Measurements from ENCODE around the gene CDH4.

CDH4 gene

DNA sequence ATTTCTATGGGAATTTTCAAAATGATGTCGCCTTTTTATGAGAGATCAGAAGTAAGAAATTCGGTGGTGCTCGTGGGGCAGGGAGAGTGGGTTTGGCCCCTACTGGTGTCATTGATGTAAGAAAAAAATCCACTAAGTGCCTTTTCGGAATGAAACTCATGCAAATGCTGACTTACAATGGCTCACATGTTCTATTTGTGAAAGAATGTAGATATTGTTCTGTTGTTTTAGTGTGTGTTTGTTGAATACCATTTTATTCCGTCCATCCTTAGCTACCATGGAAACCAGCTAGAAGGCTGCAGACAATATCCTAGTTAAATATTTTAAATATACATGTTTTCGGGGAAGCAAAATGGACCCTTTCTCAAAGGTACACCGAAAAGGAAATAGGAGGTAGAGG, 508.7 kb downstream of the CDH4 start:
- no peaks in the 10 kb centered on the region for H3K36me3 Mint-ChIP-seq (ENCODE audit: low read depth)

DNA sequence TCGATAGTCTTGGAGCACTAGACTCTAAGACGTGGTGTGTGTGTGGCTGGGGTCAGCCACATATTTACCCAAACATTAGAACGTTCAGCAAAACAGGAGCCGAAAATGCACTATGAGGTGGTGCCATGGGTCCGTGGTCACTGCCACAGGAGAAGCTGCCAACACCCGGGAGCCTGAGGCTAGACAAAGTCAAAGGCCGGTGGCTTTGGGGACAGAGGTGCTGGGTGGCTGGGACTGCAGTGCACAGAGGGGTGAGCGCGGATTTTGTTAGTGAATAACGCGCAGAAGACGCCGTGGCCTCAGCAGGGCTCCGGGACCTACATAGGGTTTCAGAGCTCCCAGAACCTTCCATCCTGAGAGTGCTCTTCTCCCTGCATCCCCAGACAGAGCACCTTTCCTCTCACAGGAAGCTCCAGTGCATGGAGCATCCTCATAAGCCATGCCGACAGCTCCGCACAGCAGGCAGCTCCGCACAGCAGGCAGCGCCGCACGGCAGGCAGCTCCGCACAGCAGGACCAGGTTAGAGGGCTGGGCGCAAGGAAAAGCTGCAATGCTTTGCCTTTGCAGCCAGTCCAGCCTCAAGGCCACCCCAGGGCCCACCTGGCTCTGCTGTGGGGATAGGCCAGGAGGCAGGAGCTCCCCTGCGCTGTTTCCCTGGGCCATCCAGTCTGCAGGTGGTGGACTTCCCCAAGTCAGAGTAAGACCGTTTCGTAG, 509.5 kb downstream of the CDH4 start:
- H3K9me3 Mint-ChIP-seq = no peaks in the 10 kb centered on the region
- no peak overlapping the region for H3K27ac Mint-ChIP-seq
- H3K36me3 Mint-ChIP-seq (ENCODE audit: low read depth) = no peaks in the 10 kb centered on the region
- no peak overlapping the region for H3K4me3 Mint-ChIP-seq
- intact Hi-C loops (cut with micrococcal nuclease) = no loop called here
- H3K4me1 Mint-ChIP-seq (ENCODE audit: low read depth) = no peaks in the 10 kb centered on the region
- H3K27me3 Mint-ChIP-seq = no peaks in the 10 kb centered on the region

More for the DNA sequence above, 508.7 kb downstream of the CDH4 start:
- H3K4me1 Mint-ChIP-seq (ENCODE audit: low read depth) = no peaks in the 10 kb centered on the region
- H3K4me3 Mint-ChIP-seq = no peak overlapping the region
- intact Hi-C loops (cut with micrococcal nuclease) = no loop called here
- no peak overlapping the region for H3K27ac Mint-ChIP-seq
- H3K27me3 Mint-ChIP-seq = no peaks in the 10 kb centered on the region
- no peaks in the 10 kb centered on the region for H3K9me3 Mint-ChIP-seq

DNA sequence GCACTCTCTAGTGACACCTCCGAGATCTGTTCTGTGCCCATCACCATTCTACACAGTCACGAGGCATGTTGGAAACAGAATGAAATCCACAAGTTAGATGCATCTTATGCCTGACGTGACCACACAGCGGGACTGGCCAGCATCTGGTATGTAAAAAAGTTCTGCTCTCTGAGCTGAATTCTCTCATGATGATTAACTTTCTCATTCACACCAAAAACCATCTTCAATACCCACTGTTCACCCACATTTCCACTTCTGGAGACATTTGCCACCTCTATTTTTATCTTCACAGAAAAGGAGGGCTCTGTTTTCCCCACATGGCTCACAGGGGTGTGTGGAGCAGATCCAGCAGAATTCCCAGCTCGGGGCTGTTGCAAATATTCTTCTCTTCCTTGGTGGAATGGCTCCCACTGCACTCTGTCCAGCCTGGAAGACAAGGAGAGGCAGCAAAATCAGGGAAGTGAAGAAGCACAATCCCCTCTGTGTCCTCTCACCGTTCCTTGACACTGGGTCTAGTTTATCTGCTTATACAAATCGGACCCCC, 510.2 kb downstream of the CDH4 start:
- Mint-ChIP-seq H3K36me3 (ENCODE audit: low read depth) (no peaks in the 10 kb centered on the region), H3K9me3 (no peaks in the 10 kb centered on the region), H3K4me3 (no peak overlapping the region), H3K27ac (no peak overlapping the region), H3K27me3 (no peaks in the 10 kb centered on the region), H3K4me1 (ENCODE audit: low read depth) (no peaks in the 10 kb centered on the region)
- intact Hi-C loops (cut with micrococcal nuclease) = no loop called here

DNA sequence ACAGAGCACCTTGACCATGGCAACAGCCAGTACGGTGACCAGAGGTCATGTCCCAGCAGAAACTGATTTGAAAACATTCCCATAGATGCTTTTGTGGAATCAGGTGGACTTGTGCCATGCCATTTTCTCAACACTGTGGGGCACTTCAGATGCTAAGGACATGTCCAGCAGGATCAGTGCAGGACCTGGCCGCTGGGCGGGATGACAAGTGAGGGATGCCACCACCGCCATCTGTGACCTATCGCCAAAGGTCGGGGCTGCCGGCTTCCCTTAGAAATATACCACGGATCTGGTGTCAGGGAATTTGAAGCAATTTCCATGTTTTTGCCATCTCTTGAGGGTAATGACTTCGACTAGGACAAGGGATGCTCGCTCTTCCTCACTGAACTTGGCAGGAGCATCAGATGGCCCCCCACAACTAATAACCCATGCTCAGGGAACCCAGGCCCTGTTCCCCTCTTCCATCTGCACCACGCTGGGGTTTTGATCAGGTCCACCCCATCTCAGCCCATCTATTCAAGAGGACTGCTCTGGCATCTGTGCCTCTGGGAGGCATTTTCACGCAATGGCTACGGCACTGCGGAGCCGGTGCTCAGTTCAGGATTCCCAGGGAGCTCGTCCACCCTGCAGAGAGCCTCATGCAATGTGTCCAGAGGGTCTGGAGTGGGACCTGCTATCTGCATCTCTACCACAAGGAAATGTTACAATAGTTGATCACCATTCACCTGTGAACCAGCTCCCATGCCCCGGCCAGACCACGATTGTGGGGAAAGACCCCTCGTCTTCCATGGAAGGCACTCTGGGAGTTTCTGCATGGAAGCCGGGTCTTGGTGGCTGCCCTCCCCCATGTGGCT, 511.1 kb downstream of the CDH4 start:
- Mint-ChIP-seq H3K4me1 (ENCODE audit: low read depth) (no peaks in the 10 kb centered on the region), H3K27me3 (no peaks in the 10 kb centered on the region), H3K27ac (no peak overlapping the region), H3K36me3 (ENCODE audit: low read depth) (no peaks in the 10 kb centered on the region), H3K9me3 (no peaks in the 10 kb centered on the region), H3K4me3 (no peak overlapping the region)
- intact Hi-C loops (cut with micrococcal nuclease) = no loop called here

DNA sequence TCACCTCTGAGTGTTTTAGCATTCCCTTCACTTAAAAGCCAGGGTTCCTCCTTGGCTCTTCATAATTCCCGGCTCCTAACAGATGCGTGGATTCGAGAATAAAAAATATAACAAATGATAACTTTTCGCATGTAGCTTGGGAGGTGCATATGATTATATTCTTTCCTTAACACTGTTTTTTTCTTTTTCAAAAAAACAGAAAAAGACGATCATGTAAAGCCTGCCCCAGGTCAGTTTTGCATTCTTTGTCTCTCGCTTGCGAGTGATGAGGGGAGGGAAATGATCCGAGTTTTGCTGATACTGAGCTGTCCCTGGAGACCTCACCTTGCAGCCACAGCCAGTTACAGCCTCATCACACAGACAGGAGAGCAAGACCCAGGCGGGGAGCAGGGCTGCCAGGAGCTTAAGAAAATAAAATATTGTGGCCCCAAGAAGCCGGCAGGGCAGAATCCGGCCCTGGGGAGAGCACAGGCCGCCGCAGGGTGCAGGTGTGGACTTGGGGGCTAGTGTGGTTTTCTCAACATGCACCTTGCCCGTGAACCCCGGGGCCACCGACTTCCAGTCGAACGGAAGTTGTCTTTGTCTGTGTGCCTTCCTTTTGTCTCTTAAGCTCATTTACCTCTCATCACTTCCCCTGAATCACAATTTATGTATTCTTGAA, 511.8 kb downstream of the CDH4 start:
- no peaks in the 10 kb centered on the region for H3K36me3 Mint-ChIP-seq (ENCODE audit: low read depth)
- H3K4me3 Mint-ChIP-seq = no peak overlapping the region
- intact Hi-C loops (cut with micrococcal nuclease) = no loop called here
- no peaks in the 10 kb centered on the region for H3K4me1 Mint-ChIP-seq (ENCODE audit: low read depth)
- no peaks in the 10 kb centered on the region for H3K27me3 Mint-ChIP-seq
- no peaks in the 10 kb centered on the region for H3K9me3 Mint-ChIP-seq
- no peak overlapping the region for H3K27ac Mint-ChIP-seq

DNA sequence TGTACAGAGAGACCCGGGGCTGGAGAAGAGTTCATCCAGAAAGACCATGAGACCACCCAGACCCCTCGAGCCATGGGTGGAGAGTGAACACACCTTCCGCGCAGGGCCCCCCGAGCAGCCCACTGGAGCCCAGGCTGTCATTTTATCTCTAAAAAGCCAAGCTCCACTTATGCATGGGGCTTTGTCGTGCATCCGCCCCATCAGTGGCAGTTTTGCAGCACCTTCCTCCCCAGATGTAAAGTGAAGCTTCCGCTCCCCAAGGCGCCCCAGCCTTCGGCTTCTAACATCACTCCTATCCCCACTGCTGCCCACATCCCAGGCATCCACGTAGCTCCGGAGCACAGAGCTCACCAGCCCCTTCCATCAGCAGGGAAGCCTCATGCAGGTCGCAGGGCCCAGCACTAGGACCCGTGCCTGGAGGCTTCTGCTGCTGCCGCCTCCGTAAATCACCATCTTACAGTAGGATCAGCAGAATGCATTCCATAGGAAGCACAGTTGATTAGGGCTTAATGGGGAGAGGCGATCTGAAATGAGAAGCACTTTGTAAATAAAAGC, 512.5 kb downstream of the CDH4 start:
- H3K36me3 Mint-ChIP-seq (ENCODE audit: low read depth) = no peaks in the 10 kb centered on the region
- intact Hi-C loops (cut with micrococcal nuclease) = no loop called here
- H3K4me1 Mint-ChIP-seq (ENCODE audit: low read depth) = no peaks in the 10 kb centered on the region
- H3K4me3 Mint-ChIP-seq = no peak overlapping the region
- no peak overlapping the region for H3K27ac Mint-ChIP-seq
- no peaks in the 10 kb centered on the region for H3K9me3 Mint-ChIP-seq
- H3K27me3 Mint-ChIP-seq = no peaks in the 10 kb centered on the region

DNA sequence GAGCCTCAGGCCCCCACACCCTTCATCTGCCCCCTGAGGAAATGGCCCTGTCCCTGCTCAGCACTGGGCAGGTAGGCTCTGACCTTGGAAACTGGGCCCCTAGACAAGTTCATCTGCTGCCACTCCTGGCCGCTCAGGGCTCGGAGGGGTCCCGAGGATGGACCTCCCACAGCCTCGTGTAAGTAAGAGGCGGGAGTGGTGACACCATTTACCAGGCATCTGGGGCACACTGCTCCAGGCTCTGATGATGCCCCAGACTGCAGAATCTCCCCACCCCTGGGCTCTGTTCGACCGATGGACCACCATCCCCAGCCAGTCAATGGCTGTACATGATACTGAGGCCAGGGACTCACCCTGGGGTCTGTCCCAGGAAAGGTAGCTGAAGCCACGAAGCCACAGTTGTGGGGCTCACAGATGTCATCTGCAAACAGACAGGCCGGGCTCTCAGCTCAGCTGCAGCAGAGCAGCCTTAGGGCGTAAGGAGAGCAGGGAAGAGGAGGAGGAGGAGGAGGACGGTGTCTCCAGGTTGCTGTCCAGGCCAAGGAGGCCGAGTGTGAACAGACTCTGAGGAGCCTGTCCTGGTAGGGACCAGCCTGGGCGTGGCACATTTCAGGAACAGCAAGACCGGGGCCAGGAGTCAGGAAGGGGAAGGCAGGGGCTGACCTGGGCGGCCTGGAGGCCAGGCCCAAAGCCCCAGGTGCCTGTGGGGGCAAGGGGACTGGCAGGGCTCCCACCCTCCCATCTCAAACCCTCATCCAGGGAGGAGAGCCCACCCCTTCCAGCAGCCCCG, 513.2 kb downstream of the CDH4 start:
- intact Hi-C loops (cut with micrococcal nuclease) = no loop called here
- H3K27ac Mint-ChIP-seq = no peak overlapping the region
- H3K27me3 Mint-ChIP-seq = no peaks in the 10 kb centered on the region
- no peaks in the 10 kb centered on the region for H3K36me3 Mint-ChIP-seq (ENCODE audit: low read depth)
- no peaks in the 10 kb centered on the region for H3K4me1 Mint-ChIP-seq (ENCODE audit: low read depth)
- H3K4me3 Mint-ChIP-seq = no peak overlapping the region
- no peaks in the 10 kb centered on the region for H3K9me3 Mint-ChIP-seq

DNA sequence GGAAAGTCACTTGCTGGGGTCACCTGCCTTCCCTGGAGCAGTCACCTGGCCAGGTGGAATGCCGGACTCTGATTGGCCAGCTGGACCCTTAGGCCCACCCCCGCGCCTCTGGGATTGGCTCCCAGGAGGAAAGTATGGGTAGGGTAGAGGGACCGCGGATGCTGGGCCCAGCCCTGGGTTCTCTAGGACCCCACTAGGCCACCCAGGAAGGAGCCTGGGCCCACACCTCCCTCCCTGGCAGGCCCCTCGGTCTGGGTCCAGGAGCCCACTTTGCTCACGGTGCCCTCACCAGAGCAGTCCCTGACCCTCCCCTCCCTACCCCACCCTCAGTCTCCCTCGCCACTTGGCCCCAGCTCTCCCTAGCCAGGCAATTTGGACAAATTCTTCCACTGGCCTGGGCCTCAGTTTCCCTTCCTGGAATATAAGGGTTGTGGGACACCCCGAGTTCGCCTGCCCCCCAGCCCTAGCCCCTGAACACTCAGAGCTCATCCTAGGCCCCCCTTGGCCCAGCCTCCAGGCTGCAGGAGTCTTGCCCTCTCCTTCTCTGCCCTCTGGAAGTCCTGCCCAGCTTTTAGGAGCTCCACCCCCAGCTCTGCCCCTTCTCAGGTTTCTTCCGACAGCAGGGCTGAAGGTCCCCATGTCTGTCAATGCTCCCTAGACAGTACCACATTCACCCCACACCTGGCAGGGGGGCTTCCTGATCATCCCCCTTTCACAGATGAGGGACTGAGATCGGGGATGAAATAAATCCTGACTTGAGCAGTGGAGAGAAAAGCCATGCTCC, 514.0 kb downstream of the CDH4 start:
- intact Hi-C loops (cut with micrococcal nuclease) = no loop called here
- Mint-ChIP-seq H3K4me3 (no peak overlapping the region), H3K9me3 (no peaks in the 10 kb centered on the region), H3K27me3 (no peaks in the 10 kb centered on the region), H3K36me3 (ENCODE audit: low read depth) (no peaks in the 10 kb centered on the region), H3K27ac (no peak overlapping the region), H3K4me1 (ENCODE audit: low read depth) (no peaks in the 10 kb centered on the region)

DNA sequence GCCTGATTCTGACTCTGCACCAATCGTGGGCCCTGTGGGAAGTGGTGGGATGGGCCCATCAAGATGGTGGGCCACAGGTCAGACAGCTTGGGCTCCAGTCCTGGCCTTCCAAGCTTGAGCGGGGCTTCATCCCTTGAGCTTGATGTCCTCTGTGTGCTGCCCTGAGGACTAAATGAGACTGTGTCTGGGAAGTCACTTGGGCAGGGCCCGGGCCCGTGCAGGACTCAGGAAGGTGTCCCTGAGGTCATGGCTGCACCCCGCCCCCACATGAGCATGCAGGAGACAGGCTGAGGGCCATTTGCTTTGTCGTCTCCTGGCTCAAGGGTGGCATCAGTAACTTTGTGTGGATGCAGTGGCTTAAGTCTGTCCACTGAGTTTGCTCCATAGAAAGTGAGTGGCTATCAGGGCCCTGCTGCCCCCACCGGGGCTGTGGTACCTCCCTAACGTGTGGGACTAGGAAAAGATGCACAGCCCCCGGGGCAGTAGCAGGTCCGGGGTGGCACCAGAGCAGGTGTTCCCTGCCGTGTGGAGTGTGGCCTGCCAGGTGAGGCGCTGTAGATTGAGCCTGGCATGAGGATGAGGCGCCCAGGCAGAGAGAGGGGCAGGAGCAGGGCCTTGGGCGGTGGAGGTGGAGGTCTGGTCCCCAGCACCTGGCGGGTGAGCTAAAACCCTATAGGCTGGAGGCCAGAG, 515.0 kb downstream of the CDH4 start:
- Mint-ChIP-seq H3K27ac (no peak overlapping the region), H3K4me3 (no peak overlapping the region), H3K4me1 (ENCODE audit: low read depth) (no peaks in the 10 kb centered on the region), H3K27me3 (no peaks in the 10 kb centered on the region), H3K9me3 (no peaks in the 10 kb centered on the region), H3K36me3 (ENCODE audit: low read depth) (no peaks in the 10 kb centered on the region)
- intact Hi-C loops (cut with micrococcal nuclease) = no loop called here

DNA sequence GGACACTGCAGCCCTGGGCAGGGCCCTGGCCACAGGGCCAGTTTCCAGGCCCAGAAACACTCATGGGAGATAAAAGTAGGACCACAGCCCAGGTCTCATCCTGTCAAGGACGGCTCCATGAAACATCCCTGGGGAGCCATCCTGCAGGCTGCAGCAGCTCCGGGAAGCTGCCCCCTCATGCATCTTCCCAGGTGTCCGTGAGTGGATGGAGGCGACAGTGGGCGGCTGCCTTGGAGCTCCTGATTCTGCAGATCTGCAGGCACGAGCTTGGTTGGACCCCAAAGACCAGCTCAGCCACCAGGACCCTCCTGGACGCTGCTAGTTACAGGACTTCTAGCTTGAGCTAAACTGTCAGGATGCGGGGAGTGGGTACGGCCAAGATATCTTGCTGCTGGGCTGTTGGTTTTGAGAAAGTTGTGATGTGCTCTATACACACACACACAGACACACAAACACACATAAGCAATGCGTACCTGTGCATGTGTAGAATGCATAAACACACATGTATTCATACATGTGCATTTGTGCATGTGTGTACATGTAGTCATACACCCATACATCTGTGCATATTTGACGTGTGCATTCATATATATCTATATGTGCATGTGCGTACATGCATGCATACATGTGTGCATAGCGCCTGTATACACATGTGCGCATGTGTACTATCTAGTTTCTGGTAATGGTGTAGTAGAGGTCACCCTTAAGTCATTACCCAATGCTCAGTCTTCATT, 515.9 kb downstream of the CDH4 start:
- intact Hi-C loops (cut with micrococcal nuclease) = no loop called here
- Mint-ChIP-seq H3K9me3 (no peaks in the 10 kb centered on the region), H3K4me3 (no peak overlapping the region)

DNA sequence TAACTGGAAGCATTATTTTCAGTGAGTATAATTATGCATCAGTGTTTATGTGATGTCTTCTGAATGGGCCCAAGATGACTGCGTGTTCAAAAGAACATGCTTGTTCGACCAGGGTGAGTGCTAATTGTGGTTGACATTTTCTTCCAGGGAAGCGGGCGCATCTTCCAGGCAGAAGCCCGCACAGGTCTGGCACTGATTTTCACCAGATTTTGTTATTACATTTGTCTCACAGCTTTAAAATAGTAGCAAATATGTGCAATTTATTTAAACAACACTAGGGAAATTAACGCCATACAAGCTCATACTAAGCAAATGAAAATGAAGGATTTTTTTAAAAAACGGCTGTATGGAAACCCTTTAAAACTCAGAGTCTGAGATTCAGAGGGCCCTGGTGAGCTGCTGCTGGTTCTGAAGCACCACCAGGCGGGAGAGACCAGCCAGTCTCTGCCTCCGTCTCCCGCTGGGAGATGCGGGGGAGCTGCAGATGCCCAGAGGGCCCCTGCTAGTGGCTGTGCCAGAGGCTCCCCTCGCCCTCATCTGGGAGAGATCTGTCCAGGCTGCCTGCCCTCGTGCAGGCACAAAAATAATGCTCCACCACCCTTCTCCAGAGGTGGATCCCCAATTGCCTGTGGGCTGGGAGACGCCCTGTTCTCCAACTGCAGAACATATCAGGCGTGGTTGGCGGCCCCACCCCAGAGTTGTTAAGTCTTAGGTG, 516.7 kb downstream of the CDH4 start:
- H3K4me1 Mint-ChIP-seq (ENCODE audit: low read depth) = no peaks in the 10 kb centered on the region
- no peaks in the 10 kb centered on the region for H3K27me3 Mint-ChIP-seq
- intact Hi-C loops (cut with micrococcal nuclease) = no loop called here
- no peak overlapping the region for H3K4me3 Mint-ChIP-seq
- H3K9me3 Mint-ChIP-seq = no peaks in the 10 kb centered on the region
- H3K27ac Mint-ChIP-seq = no peak overlapping the region
- no peaks in the 10 kb centered on the region for H3K36me3 Mint-ChIP-seq (ENCODE audit: low read depth)

More for the DNA sequence above, 515.9 kb downstream of the CDH4 start:
- no peaks in the 10 kb centered on the region for H3K27me3 Mint-ChIP-seq
- no peak overlapping the region for H3K27ac Mint-ChIP-seq
- H3K4me1 Mint-ChIP-seq (ENCODE audit: low read depth) = no peaks in the 10 kb centered on the region
- no peaks in the 10 kb centered on the region for H3K36me3 Mint-ChIP-seq (ENCODE audit: low read depth)

Measured in dendritic cell treated with granulocyte-macrophage colony-stimulating factor and Interleukin-4, amounts not matched to agents 40 ng/mL and 50 ng/mL, for 4 days (primary cell).